Kidney capillary endothelial cell (primary cell): Measurements from ENCODE around the gene IMP4.

ENCODE experiments used
- DNase-seq: peaks from one replicate; pipeline ENCODE4 v3.0.0-alpha.2; 2018; ENCODE audit warnings: low spot score

Gene IMP4

DNA sequence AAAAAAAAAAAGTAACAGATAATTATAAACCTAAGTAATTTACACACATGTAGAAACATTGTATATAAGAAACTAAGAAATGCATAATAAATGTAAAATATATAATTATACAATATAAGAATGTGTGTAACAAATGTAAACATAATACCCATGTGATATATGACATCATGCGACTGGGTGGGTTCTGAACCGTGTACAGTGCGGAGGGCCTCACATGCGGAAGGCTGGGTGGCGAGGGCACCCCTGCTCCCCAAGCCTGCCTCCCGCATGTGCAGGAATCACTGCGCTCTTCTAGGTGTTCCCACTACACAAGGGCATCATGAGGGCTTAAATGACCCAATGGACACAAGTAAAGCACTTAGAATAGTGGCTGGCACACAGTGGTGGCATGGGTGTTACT is 15.2 kb downstream of the IMP4 start:
- DNase-seq, result no peak

GRCh38 chr2:130358420-130359350 is 16.0 kb downstream of the IMP4 start:
- no peak for DNase-seq

DNA sequence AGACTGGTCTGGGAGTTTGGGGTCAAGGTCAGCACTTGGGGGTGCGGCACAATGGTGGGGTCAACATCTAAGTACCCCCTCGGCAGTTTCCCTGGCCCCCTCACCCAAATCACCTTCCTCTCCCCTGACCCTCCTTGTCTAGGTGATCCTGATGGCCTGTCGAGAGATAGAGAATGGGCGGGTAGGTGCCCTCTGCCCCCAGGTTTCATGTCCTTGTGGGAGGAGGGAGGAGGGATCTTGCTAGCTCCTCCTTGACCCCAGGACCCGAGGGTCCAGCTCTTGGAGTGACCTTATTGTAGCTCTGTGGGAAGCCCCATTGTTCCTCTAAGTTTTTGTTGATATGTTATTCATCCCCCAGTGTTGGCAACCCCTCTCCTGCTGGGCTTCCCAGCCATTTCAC is 16.8 kb downstream of the IMP4 start:
- no peak for DNase-seq

DNA sequence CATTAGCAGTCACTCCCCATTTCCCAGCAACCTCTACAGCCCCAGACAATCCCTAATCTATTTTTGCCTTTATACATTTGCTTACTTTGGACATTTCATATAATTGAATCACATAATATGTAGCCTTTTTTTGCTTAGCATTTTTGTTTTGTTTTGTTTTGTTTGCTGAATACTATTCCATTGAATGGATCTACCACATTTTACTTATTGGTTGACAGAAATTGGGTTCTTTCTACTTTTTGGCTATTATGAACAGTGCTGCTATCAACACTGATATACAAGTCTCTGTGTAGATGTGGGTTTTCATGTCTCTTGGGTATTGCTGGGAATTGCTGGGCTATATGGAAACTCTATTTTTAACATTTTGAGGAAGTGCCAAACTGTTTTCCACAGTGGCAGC is 20.8 kb downstream of the IMP4 start:
- DNase-seq, result no peak

- DNase-seq, result no peak
These were observed 22.4 kb downstream of the IMP4 start for GRCh38 chr2:130365075-130365474.

DNA sequence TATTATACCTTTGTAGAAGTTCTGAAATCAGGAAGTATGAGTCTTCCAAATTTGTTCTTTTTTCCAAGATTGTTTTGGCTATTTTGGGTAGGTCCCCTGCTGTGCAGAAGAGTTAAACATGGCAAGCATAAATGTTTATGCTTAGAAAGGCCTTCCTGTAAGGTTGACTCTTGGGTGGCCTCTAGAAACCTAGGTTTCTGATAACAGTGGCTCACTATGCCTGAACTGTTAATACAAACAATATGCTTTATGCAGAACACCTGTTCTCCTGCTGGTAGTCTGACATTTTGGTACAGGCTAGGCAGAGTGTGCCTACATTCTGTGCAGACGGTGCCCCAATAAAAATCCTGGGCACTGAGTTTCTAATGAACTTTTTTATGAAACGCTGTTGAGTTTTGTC is 23.3 kb downstream of the IMP4 start:
- no peak for DNase-seq

GRCh38 chr2:130366720-130367119 is 24.0 kb downstream of the IMP4 start:
- DNase-seq, result no peak

DNA sequence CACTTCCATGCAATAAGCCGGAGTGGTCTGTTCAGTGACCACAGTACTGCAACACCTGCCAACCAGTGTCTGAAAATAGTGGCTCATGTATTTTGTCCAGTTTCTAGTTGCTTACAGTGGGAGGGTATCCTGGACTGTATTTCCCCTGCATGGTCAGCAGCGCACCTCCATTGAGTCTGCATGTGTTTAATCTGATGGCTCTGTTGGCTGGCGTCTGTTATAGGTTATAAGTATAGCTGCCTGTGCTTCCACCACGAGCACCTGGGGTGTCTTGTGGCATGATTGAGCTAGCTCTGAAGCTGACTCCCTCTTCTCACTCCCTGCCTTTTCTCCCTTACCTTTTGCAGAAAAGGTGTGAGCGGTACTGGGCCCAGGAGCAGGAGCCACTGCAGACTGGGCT is 26.1 kb downstream of the IMP4 start:
- DNase-seq, result no peak

DNA sequence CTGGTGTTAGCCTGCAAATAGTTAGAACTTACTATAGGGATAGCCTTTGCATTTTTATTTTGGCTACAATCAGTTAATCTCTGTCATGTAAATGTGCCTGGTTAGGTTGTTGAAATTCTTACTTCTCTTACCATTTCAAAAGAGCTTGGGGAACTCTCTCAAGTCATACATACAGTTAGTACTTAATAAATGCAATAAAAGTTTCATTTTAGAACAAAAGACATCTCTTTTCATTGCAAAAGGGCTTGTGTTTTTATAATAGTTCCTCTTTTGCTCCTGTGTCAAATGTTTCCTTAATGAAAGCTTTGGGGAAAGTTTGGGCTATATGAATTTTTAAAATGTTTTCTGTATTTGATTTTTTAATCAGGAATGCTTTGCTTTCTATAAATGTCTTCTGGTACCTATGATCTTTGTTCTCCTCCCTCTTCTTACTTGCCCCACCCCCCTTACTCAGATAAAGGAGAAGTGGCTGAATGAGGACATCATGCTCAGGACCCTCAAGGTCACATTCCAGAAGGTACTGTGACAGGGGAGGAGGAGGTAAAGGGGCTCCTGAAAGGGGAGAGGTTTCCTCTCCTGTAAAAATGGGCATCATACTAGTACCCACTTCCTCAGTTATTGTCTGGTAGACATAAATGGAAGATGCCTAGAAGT is 26.7 kb downstream of the IMP4 start:
- DNase-seq, result no peak

GRCh38 chr2:130369965-130370341 is 27.3 kb downstream of the IMP4 start:
- no peak for DNase-seq

DNA sequence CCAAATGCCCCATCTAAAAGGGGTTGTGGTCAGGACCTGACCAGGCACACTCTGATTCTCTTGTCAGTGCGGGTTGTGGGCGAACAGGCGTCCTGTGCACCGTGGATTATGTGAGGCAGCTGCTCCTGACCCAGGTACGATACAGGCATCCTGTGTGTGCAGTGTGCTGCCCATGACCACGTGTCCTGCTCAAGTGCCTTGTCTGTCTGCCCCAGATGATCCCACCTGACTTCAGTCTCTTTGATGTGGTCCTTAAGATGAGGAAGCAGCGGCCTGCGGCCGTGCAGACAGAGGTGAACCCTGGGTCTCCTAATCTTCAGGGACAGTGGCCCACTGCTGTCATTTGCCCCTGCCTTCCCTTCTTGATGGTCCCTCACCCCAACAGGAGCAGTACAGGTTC is 27.8 kb downstream of the IMP4 start:
- DNase-seq, result no peak

- DNase-seq, result no peak
These were observed 29.0 kb downstream of the IMP4 start for GRCh38 chr2:130371723-130372054.

DNA sequence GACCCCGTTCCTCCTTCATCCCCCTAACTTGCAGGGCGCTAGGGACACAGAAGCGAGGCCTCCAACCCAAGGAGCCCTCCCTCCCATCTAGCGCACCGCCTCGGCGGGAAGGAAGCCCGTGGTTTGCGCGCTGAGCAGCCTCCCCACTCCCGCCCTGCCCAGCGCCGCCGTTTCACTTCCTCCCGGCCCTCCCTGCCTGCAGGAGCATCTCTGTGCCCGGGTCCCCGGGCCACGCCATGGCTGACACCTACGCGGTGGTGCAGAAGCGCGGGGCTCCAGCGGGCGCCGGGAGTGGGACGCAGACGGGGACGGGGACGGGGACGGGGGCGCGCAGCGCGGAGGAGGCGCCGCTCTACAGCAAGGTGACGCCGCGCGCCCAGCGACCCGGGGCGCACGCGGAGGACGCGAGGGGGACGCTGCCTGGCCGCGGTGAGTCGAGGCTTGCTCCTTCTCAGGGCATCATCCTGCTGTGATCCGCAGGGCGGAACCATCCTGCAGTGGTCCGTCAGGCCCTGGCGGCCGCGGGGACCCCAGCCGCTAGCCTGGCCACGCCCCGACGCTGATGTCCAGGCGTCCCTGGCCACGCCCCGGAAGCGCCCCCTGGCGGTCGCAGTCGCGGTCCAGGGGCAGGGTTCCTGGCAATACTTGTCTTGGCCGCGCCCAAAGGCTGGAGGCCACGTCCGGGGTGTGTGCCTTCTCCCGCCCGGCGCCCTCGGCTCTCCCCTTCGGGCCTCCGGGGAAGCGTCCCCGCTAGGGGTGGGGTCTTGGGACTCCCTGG is 29.5 kb downstream of the IMP4 start:
- peak; percentile 78 for DNase-seq

GRCh38 chr2:130372833-130373807 is 30.4 kb downstream of the IMP4 start:
- no peak for DNase-seq

GRCh38 chr2:130373808-130374365 is 31.2 kb downstream of the IMP4 start:
- no peak for DNase-seq

DNA sequence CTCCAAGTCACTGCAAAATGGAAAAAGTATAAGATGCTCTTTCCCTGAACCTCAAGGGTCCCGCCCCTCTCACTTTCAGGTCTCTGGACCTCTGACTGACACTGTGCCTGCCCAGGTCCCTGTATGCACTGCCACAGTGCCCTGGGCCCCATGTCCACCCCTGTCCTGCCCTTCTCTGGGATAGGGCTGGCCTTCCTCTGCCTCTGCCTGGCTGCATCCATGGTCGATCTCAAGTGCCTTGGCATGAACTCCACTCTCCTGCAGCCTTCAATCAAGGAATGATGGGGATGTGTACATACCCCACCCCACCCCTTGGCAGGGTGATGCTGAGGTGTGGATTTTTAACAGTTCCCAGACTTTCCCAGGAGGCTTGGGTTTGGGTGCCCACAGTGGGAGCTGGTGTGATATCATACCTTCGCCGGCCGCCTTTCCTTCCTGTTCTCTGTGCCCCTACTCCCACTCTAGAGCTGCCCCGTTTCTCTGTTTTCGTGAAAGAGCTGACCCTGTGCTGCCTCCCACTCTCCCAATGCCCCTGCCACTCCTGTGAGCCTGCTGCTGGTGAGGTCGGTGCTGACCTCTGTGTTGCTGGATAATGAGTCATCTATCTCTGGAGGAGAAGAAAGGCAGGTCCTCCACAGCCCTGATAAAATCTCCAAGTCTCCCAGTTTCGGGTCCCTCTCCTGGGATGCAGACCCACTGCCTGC is 32.0 kb downstream of the IMP4 start:
- no peak for DNase-seq

DNA sequence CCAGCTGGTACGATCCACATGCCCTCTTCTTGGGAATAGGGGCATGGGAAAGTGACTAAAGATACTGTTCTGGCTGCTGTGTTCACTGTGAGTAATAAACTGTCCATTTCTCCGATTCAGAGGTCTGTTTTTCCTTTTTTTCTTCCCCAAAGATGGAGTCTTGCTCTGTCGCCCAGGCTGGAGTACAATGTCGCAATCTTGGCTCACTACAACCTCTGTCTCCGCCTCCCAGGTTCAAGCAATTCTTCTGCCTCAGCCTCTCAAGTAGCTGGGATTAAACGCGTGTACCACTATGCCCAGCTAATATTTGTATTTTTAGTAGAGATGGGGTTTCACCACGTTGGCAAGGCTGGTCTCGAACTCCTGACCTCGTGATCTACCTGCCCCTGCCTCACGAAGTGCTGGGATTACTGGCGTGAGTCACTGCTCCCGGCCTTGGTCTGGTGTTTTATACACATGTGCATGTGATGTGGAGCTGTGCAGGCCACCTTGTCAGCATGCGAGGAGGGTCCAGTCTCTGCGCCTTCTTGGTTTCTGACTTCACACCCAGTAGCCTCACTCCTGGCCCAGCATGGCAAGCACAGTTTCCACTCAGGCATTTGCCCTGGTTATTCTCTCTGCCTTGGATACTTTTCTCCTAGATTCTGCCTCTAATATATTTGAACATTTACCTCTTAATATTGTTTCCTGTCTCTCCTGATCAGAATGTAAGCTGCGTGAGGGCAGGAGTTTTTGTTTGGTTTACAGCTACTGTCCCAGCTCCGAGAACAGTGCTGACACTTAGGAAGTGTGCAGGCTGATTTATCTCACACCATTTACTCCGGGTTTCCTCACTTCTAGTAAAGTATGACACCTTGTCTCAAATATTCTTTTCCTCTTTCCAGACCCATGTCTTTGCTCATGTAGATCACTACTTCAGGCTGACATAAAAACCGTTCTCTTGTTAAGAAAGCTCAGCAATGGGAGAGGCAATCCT is 32.9 kb downstream of the IMP4 start:
- no peak for DNase-seq

DNA sequence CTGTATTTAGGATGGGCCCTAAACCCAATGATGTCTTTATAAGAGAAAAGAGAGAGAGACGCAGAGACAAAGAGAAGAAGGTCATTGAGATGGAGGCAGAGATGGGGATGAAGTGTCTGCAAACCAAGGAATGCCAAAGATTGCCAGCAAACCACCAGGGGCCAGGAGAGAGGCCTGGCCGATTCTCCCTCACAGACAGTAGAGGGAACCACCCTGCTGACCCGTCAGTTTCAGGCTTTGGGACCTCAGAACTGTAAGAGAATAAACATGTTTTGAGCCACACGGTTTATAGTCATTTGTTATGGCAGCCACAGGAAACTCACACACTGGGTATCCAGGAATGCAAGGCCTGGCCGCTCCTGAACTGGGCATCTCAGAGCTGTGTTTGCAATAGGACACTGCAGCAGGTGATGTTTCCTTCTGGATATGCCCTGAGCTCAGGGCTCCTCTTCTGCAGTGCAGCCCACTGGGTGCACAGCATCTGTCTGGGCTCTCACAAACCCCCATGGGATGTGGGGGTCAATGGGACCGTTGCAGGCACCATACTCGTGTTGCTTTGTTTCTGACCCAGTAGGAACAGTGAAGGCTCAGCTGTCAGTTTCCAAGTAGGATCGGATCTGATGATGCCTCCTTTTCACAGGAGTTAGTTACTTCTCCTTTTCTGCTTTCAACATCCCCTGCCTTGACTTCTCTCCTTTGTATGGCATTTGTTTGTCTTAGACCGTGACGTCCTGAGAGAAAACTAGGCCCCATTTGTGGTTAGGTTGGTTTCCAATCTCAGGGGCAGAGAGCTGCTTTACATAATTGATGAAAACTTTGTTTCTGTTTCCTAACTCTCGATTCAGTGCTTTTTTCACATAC is 34.0 kb downstream of the IMP4 start:
- no peak for DNase-seq

DNA sequence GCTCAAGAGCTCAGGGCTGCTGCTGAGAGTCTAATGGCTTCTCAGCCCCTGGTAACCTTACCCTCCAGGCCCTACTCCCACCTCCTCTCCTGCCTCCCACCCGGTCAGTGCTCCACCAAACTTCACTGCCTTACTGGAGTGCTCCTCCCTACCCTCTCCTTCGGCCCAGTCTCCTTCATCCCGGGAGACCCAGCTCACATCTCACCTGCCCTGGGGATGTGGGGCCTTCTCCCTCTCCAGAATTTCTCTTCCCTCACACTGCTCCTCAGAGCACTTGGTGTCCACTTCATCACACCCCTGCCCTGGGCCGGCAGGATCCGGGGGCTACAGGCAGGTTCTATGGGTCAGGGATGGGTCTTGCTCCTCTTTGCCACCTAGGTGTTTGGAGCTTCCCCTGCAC is 34.8 kb downstream of the IMP4 start:
- DNase-seq, result no peak
